DMS53 treated with DMSO at 0.1 percent for 48 hours (cell line): Measurements from ENCODE around the gene APOL5.

Experiments used
- DNase-seq: peaks from one replicate; lab custom pipeline; 2025; ENCODE audit not compliant: unreplicated experiment; lab: John Stamatoyannopoulos, UW

Gene APOL5

GRCh38 chr22:35739931-35740380 is 22.3 kb downstream of the APOL5 start:
- DNase-seq = no peak

- DNase-seq = no peak
These were observed 22.9 kb downstream of the APOL5 start for GRCh38 chr22:35740616-35741015.

DNA sequence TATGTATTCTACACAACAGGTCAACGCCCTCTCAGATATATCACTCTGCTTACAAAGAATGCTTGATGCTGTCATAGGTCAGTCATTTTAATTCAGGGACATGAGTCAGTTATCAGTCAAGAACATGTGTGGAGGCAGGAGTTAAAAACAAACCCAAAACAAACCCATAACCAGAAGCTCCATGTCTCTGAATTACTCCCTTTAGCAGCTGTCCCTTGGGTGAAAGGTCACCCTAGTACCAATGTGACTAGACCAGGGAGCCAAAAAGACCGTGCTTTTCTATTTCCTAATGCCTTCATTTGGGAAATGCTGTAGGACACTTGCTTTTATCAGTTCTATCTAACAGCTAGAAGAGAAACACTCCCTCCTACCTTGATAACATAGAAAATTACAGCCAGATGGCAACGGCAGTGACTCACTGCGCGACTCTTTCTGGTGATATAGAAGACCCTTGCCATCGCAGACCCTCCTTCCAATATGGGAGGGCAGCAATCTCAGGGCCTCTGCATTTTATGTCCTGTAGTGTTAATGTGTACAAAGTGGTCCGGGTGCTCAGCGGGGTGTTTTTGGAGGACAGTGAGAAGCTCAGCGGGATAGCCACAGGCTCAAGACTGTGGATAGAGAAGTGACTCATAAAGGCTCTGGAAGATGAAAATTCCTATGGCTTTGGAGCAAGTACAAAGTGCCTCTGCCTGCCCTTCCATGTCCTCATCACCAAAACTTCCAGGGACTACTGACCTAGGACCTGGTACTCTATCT is 24.8 kb downstream of the APOL5 start:
- no peak for DNase-seq

DNA sequence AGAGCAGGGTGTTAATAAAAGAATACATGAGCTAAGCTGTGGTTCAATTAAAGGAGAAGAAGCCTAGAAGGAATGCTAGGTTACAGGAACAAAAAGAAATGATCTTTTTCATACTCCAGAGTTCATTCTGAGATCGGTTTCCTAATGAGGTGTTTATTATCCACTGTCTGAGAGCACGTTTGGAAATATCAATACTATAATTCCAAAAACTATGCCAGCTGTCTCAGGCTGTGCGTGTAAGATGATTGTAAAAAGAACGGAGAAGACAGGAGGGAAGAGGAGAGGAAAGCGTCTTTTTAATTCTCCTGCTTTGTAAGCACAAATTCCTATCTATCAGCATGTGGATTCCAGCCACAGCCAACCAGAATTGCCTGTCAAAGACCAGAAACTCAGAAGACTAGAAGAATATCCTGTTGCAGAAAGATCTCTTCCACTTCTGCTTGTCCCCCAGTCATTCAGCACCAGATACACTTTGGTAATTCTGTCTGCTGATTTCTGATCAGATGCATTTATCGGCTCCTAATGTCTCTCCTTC is 25.7 kb downstream of the APOL5 start:
- DNase-seq = no peak

DNA sequence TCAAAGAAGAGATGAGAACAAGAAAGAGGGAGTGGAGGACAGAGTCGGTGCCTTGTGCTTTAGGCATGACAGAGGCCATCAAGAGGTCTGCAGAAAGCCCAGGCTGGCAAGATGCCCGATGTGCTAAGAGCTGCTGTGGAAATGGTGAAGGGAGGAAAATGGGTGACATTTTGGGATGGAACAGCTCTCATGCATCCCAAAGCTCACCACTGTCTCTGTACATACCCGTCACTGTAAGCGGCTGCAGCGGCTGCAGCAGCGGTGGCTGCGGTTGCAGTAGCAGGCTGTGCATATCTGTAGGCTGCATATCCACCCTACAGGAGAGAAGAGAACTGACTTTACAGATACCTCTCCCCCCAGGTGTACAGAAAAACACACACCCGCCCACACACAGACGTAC is 28.6 kb downstream of the APOL5 start:
- no peak for DNase-seq

GRCh38 chr22:35746946-35747703 is 29.5 kb downstream of the APOL5 start:
- DNase-seq = no peak

DNA sequence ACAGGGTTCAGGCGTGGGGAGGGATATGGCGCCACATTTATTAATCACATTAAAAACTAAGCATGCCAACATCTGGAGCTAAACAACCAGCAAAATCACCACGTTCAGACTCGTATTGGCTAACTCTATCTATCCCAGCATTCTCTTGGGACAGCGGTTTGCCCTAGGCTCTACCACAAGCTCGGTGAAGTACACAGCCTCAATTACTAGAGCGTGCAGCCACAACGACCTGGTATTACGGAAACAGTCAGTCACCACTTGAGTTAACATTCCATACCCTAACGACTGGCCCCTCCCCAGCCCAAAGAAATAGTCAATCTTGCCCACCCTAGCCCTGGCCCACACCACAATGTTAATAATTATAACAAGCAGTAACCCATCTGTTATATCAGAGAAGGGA is 32.1 kb downstream of the APOL5 start:
- no peak for DNase-seq

- no peak for DNase-seq
These were observed 34.6 kb downstream of the APOL5 start for GRCh38 chr22:35752006-35752862.

- DNase-seq = no peak
These were observed 35.2 kb downstream of the APOL5 start for GRCh38 chr22:35752863-35753189.

DNA sequence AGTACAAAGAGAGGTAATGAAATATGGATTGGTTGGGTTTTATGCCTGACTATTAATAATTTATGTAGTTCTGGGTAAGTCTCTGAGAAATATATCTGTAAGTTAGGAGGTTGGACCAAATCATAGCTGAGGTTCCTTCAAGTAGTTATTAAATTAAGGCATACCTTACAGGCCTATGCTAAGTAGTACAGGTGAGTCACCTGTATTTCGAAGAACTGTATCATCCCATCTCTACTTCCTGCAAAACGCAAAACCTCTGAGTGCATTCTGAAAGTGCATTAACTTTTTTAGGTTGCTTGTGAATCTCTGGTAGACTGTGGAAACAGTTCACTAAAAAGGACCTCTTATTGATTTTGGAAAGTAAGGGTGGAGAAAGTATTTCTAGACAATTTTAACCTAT is 37.1 kb downstream of the APOL5 start:
- DNase-seq = no peak

GRCh38 chr22:35756722-35757121 is 39.0 kb downstream of the APOL5 start:
- no peak for DNase-seq

DNA sequence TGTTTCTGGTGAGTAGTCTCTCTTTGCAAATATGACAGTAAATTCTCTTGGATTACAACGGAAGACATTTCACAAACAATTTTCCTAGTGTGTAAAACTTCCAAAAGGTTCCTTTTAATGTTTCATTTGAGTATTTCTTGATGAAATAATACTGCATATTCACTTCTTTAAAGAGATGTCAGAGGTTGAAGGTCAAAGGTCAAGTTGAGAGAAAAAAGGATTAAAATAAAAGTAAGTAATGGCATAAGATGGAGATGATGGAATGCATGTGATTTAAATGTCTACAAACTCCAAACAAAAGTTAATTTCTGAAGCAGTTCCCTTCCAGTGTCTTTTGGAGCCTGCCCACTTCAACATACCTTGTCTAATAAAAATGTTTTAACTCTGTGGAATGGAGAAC is 40.7 kb downstream of the APOL5 start:
- no peak for DNase-seq

DNA sequence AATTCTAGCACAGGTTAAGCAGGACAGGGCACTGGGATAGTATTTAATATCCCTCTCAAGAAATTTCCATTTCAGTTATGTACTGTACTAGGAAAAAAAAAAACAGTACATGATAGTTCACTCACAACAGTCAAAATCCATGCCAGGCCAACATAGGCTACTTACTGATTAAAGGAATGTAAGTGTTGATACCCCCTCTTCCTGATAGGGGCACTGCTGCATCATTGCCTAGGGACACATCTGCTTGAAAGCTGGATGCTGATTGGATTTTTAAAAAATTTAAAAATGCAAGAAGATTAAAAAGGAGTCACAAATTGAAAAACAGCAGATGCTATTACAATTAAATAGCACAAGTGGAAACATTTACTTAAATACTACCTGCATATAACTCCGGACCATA is 43.4 kb downstream of the APOL5 start:
- DNase-seq = no peak

DNA sequence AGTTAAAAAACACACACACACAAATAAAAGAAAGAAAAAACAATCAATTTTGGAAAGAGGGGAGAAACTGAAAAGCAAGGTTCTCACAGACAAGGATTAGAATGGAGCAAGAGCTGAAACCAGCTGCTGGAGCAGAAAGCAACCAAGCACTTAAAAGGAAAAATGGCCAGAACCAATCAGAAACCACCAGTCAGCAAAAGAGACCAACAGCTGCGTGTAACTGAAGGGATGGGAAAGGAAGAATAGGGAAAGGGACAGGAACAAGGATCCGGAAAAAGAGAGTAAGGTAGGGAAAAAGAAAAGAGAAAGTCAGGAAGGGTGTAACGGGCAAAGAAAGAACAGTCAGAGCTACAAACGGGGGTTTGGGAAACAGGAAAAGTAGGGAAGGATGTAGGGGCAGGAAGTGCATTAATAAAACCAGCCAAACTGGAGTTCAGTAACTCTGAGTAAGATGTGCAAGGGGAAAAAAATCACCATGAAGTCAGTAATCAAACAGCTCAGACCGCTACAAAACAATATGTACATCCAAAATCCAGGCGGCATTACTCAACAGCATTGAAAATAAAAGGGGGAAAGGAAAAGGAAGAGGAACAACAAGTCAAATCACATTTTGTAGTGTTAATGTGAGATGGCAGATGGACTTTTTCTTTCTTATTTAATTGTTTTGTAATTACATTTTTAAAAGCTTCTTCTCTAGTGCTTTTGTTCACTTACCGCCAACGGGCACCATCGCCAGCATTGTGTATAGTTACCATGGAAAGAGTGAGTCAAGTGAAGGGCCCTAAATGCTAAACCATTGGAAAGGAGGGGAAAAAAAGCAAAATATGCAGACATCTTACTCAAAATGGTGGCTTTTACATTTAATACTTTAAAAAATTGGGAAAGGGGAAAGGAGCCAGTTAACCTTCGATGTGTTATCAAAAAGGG is 49.2 kb downstream of the APOL5 start:
- no peak for DNase-seq

DNA sequence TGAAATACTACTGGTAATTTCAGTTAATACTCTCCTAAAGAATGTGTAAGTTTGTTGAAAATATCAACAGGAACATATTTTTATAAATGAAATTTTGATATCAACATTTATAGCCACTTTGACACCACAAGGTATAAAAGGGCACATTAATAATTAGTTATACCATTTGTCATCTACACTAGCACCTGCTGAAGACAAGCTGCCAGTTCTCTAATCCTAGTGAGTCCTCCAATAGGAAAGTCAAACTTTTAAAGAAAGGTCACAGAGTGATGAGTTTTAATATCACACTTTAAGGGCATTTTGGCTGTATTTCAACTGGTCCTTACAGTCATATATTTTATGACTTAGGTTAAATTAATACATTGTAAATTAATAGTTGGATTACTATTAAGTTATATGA is 52.3 kb downstream of the APOL5 start:
- no peak for DNase-seq

DNA sequence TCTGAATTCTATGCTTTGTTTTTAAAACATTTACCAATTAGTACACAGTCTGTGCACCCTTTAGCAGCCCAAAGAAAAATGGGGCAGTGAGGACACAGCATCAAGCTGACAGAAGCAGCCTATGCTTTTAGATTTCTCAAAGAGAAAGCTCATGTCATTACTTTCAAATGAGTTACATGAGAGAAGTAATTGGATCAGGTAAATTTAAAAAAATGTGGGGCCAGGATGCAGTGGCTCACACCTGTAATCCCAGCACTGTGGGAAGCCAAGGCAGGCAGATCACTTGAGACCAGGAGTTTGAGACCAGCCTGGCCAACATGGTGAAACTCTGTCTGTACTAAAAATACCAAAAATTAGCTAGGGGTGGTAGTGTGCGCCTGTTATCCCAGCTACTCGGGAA is 57.7 kb downstream of the APOL5 start:
- DNase-seq = no peak

DNA sequence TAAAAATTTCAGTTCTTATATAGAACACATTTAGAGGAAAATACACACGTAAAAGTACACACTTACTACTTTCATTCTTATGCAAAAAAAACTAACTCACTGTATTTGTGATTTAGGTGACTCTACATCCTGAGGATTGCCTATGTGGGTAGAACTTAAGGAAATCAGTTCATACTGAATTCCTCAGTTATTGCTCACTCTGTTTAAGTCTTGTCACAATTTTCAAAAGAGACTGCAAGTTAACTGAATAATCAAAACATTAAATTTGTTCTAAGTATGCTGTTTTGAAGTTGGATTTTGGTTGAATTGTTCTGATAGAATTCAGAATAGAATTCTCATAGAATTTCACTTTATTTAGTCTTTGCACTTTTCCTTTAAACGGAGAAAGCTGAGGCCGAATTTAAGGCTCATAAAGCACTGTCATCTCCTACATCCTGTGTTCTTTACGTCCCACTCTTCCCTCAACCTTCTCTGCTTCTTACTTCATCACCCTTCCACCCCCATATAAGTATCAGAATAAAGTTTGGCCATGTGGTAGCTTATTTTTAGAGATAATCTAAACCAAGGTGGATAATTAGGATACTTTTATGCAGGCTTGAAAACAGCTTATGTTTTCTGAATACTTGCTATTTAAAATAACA is 59.8 kb downstream of the APOL5 start:
- DNase-seq = no peak
